Heart left ventricle (tissue), 16 donors: ENCODE results near the gene ECD. TPM values are rescaled to one million over a fixed set of nuclear protein-coding genes. Genes with fewer than 3 reads are reported as not detected.
A peak's percentile ranks its signal among the peaks of the same experiment; 100 is the strongest.
"Not testable (repeated sequence)": the region's sequence is repeated elsewhere in the genome, so short reads cannot be mapped to it uniquely, and the experiment has no call there.

Experiments used
- ATAC-seq, 4 donors: fragments of 200-7000 bp; cut with Tn5 transposase; one replicate each; pipeline ENCODE4 v1.9.1; 2020 to 2022; ENCODE audit warnings: moderate library complexity in 4 of 4, mild to moderate bottlenecking in 3 of 4, moderate number of reproducible peaks in 1 of 4
- DNase-seq, 5 donors: peaks; one replicate each; pipeline ENCODE4 v3.0.0-alpha.2; 2020
- H3K27ac ChIP-seq, 12 donors: fragments of 200-600 bp; sonication (generic) in 4 of 12; one replicate each; pipeline versions ENCODE4 v1.5.0 to v1.8.0; 2016 to 2022; ENCODE audit warnings: mild to moderate bottlenecking in 2 of 12
- H3K27me3 ChIP-seq, 9 donors: fragments of 200-600 bp; sonication (generic) in 2 of 9; one replicate each; pipeline versions ENCODE4 v1.5.1 to v1.8.0; 2016 to 2022; ENCODE audit warnings: mild to moderate bottlenecking in 3 of 9
- H3K36me3 ChIP-seq, 9 donors: fragments of 200-600 bp; sonication (generic) in 2 of 9; one replicate each; pipeline versions ENCODE4 v1.5.0 to v1.8.0; 2018 to 2022; ENCODE audit warnings: mild to moderate bottlenecking in 2 of 9
- H3K4me1 ChIP-seq, 12 donors: fragments of 200-600 bp; sonication (generic) in 4 of 12; one replicate each; pipeline versions ENCODE4 v1.5.0 to v1.8.0; 2016 to 2022; ENCODE audit warnings: mild to moderate bottlenecking in 3 of 12
- H3K4me3 ChIP-seq, 12 donors: fragments of 200-600 bp; sonication (generic) in 4 of 12; one replicate each; pipeline versions ENCODE4 v1.5.0 to v1.8.0; 2017 to 2022; ENCODE audit warnings: mild to moderate bottlenecking in 9 of 12, moderate library complexity in 4 of 12
- H3K9me3 ChIP-seq, 12 donors: fragments of 200-600 bp; sonication (generic) in 4 of 12; one replicate each; pipeline versions ENCODE4 v1.5.0 to v1.8.0; 2016 to 2022; ENCODE audit warnings: mild to moderate bottlenecking in 1 of 12
- CTCF ChIP-seq, 12 donors: fragments of 200-600 bp; sonication (generic) in 4 of 12; IDR thresholded peaks; one replicate each; pipeline versions ENCODE4 v1.5.0 to v1.8.0; 2018 to 2022; ENCODE audit warnings: antibody characterized with exemption in 12 of 12, mild to moderate bottlenecking in 5 of 12
- POLR2A ChIP-seq, 2 donors: fragments of 450-650 bp; IDR thresholded peaks; one replicate each; pipeline ENCODE4 v1.6.1; 2017; ENCODE audit warnings: antibody characterized with exemption in 2 of 2, mild to moderate bottlenecking in 2 of 2, moderate library complexity in 2 of 2
- WGBS, 4 donors: extraction: QIAGEN DNeasy Blood & Tissue Kit in 2 of 4; methylation state at CpG; one replicate each; pipeline versions ENCODE4 v1.1.5 to v1.1.7; 2013 to 2018; 5-methylcytosine and 5-hydroxymethylcytosine counted together
- intact Hi-C, 10 donors: fragments of 100-400 bp; cut with DNase I; formaldehyde crosslinking; loops; one replicate each; pipeline versions ENCODE4 v1.11.1 to v1.14.2; 2022
- polyA plus RNA-seq, 2 donors: library from polyadenylated mRNA; stranded (reverse); fragments of 200-250 nt; gene quantifications; one replicate each; pipeline ENCODE4 v1.2.3, GENCODE V29; 2013
- total RNA-seq, 9 donors: library from RNA; depleted of rRNA in 2 of 9; stranded (reverse); fragments of >200 nt in 2 of 9; fragmentation: NEBNext Ultra II Directional in 3 of 9; extraction: Animal tissue kit (Norgen Biotek cat#: 25700) in 3 of 9; gene quantifications; one replicate each; pipeline versions ENCODE4 v1.1.0 to v1.2.4, GENCODE V29; 2016 to 2023
- donor health status: ischemic (EF 13 %, LVEDD 7.1; RV severe dilation, severe dysfunction).
- donor health status: healthy with polysubstance abuse.
- donor health status: DM: no; HTN: yes; CAD: no.
- donor health status: DM: no; HTN: no; CAD: no.
- donor health status: ischemic (EF 25% LVEDD 6.9; RV normal size, moderate dysfunction).
- donor health status: ischemic (EF 25% LVEDD 5.7; RV mildly dilated, moderate dysfunction).
- donor health status: healthy.
- donor health status: DM: yes; HTN: yes; CAD: no.
- donor health status: ischemic (EF 35%, LVEDD 5.7; RV mildly dilated, moderate dysfunction).
- donor health status: nonischemic (EF 11% LVEDD 7.7; RV severe dilation, severe dysfunction).
- donor health status: DM: yes; HTN: yes; CAD: no.
- donor health status: PGD.
- donor health status: ischemic (EF 29% LVEDD 5.4; RV normal size, mild dysfunction).
- donor health status: nonischemic (EF 23%, LVEDD 6.1; RV moderate dilation, normal function).

Gene ECD
- total and polyA plus RNA-seq, 11 donors: 7.5 to 21.9 (median 17.9) TPM

- peak in 4 of 5 donors; percentile 79 to 82 (median 80) for DNase-seq
- Histone ChIP-seq H3K4me1 (peaks cover 0 to 22% (median 6%) of the 10 kb centered on the region in 12 donors), H3K4me3 (peak within 1 kb of the TSS; percentile 38 to 70 (median 59)), H3K36me3 (peaks cover 0 to 7% (median 5%) of the 10 kb centered on the region in 9 donors), H3K9me3 (no peaks in the 10 kb centered on the region), H3K27me3 (no peaks in the 10 kb centered on the region), H3K27ac (peak within 1 kb of the TSS; percentile 80 to 97 (median 88))
- ATAC-seq: peak; percentile 95 to 98 (median 96)
- WGBS, 4 donors: 0 to 3% (median 1%) methylated on average over 5 of the region's 5 CpGs
- intact Hi-C loops: loop anchor here in 5 of 10 donors (1.0 to 10.0 kb wide), 3 partner anchors 13 to 54 kb away; partner anchors contain the start of genes P4HA1 (in 3 of the 5), ECD (in 1 of the 5) and FAM149B1 (in 1 of the 5)
- TF ChIP-seq CTCF (IDR thresholded peaks at IDR 0.05) (no peak), POLR2A (IDR thresholded peaks at IDR 0.05) (peak in 1 of 2 donors; percentile 27)
These were observed 57.4 kb downstream of the ECD start, which contains the start of gene NUDT13 for GRCh38 chr10:73110345-73110849. Gene NUDT13 (plus strand): TSS chr10:73110455. CDS start chr10:73114366, 3,911 bp downstream.

- H3K4me3 ChIP-seq, H3K27ac ChIP-seq, DNase-seq, H3K27me3 ChIP-seq, H3K36me3 ChIP-seq, H3K9me3 ChIP-seq, ATAC-seq: not testable (repeated sequence)
- 83 to 97% (median 89%) methylated on average over 4 of the region's 4 CpGs for WGBS, 4 donors
- intact Hi-C loops: loop anchor here in 1 of 10 donors (5.0 kb wide), 1 partner anchor 58 kb away; the partner anchor contains the start of genes ECD and FAM149B1
- peaks cover 0 to 21% (median 6%) of the 10 kb centered on the region in 12 donors for H3K4me1 ChIP-seq
These were observed 58.6 kb downstream of the ECD start for GRCh38 chr10:73109248-73109652.

GRCh38 chr10:73106301-73106700, 61.5 kb downstream of the ECD start:
- TF ChIP-seq POLR2A (IDR thresholded peaks at IDR 0.05) (no peak), CTCF (IDR thresholded peaks at IDR 0.05) (no peak)
- WGBS, 4 donors: 95 to 98% (median 97%) methylated on average over 3 of the region's 3 CpGs
- ATAC-seq (no peak), DNase-seq (no peak)
- Histone ChIP-seq H3K27me3 (no peaks in the 10 kb centered on the region), H3K9me3 (no peaks in the 10 kb centered on the region), H3K27ac (no peak overlapping the region), H3K4me3 (no peak overlapping the region), H3K36me3 (peaks cover 0 to 11% (median 3%) of the 10 kb centered on the region in 9 donors), H3K4me1 (peaks cover 0 to 9% (median 1%) of the 10 kb centered on the region in 12 donors)
- intact Hi-C loops: loop anchor here in 1 of 10 donors (5.0 kb wide), 1 partner anchor 61 kb away; the partner anchor contains the start of genes ECD and FAM149B1

- intact Hi-C loops: loop anchor here in 8 of 10 donors (5.0 to 10.0 kb wide), 5 partner anchors 58 to 744 kb away; partner anchors contain the start of genes ECD (in 3 of the 8), FAM149B1 (in 3 of the 8) and DNAJB12 (in 1 of the 8)
- no peak for ATAC-seq
- TF ChIP-seq POLR2A (IDR thresholded peaks at IDR 0.05) (no peak), CTCF (IDR thresholded peaks at IDR 0.05) (no peak)
- no peaks in the 10 kb centered on the region for H3K9me3 ChIP-seq
- peaks cover 0 to 26% (median 12%) of the 10 kb centered on the region in 12 donors for H3K4me1 ChIP-seq
- H3K36me3 ChIP-seq: peaks cover 0 to 17% (median 5%) of the 10 kb centered on the region in 9 donors
- no peak for DNase-seq
- H3K4me3 ChIP-seq: no peak overlapping the region
- H3K27me3 ChIP-seq: no peaks in the 10 kb centered on the region
- WGBS, 4 donors: 40 to 88% (median 58%) methylated on average over 1 of the region's 1 CpG
- peak overlapping the region in 9 of 12 donors; percentile 32 to 98 (median 95) for H3K27ac ChIP-seq
These were observed 68.7 kb downstream of the ECD start for GRCh38 chr10:73099141-73099540.
